RKO (cell line): ENCODE results near the gene PARM1.
A peak's percentile ranks its signal among the peaks of the same experiment; 100 is the strongest.

Source experiments
- DNase-seq: peaks from one replicate; pipeline ENCODE4 v3.0.0-alpha.2; 2016; ENCODE audit warnings: low spot score

PARM1 gene

GRCh38 chr4:74942918-74943253 is 10.0 kb downstream of the PARM1 start:
- DNase-seq = no peak

DNA sequence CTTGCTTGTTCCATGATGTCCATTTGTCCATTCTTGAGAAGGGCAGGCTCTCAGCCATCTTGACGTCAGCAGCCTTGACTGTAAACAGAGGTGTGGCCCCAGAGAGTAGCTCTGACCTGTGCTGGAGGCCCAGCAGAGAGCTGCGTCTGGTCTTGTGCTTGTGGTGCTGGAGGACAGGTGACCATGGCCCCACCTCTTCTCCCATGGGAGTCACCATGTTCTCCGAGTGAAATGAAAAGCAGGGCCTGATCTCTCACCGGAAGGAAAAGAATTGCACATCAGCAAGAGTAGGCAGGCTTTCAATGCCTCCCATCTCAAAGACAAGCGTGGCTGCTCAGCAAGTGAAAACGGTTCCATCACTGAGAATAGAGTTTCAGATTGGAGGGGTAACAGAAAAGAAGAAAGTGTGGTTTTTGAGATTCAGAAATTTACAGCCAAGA is 11.5 kb downstream of the PARM1 start:
- DNase-seq = no peak

GRCh38 chr4:74946196-74946595 is 13.3 kb downstream of the PARM1 start:
- DNase-seq = no peak

GRCh38 chr4:74947798-74948197 is 14.9 kb downstream of the PARM1 start:
- DNase-seq = no peak

- no peak for DNase-seq
Measured at GRCh38 chr4:74948236-74948635, 15.3 kb downstream of the PARM1 start.

DNA sequence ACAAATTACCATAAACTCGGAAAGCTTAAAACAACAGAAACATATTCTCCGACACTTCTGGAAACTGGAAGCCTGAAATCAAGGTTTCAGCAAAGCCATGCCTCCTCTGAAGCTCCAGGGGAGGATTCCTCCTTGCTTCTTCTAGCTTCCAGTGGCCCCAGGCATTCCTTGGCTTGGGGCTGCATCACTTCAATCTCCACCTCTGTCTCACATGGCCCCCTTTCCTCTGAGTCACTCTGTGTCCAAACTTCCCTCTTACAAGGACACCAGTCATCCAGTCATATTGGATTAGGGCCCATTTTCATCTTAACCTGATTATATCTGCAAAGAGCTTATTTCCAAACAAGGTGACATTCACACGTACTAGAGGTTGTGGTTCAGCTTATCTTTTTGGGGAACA is 17.3 kb downstream of the PARM1 start:
- peak; percentile 22 for DNase-seq

- DNase-seq = no peak
Measured at GRCh38 chr4:74950882-74951281, 18.0 kb downstream of the PARM1 start.

DNA sequence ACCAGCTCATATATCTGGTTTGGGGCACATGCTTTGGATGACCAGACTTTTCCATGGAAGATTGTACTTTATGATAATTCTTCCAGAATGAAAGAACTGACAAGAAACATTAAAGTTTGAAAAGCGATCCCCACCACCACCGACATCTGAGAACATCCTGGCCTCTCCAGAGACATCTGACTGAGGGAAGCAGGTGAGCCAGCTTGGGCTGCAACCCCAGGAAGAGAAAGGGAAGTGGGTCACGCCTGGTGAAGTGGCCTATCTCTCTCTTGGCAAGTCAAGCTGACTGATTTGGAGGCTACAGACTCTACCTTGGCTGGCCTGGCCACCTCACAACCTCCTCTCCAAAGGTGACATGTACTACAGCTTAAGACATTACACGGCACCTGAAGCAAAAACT is 20.7 kb downstream of the PARM1 start:
- no peak for DNase-seq

DNA sequence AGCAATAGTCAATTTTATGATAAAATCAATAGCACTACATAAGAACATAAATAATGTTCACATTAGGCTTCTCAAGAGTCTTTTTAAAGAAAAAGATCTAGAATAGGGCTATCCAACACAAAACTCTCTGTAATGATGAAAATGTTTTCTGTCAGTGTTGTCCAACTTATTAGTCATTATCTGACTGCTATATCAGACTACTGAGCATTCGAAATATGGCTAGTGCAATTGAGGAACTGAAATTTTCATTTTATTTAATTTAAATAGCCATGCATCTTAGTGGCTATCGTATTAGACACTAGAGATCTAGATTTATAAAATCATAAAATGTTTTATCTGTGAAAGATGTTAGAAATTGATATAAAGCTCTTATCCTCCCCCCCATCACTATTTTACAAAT is 26.0 kb downstream of the PARM1 start:
- no peak for DNase-seq

- no peak for DNase-seq
Measured at GRCh38 chr4:74961230-74961629, 28.3 kb downstream of the PARM1 start.

DNA sequence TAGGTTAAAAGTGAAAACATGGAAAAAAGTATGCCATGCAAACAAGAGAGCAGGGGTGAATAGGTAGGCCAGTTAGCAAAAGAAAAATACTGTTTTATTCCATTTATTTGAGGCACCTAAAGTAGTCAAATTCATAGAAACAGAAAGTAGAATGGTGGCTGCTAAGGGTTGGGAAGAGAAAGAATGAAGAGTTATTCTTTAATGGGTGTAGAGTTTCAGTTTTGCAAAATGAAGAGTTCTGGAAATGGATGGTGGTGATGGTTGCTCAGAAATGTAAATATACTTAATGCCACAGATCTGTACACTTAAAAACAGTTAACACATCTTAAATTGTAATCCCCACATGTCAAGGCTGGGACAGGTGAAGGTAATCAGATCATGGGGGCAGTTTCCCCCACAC is 29.7 kb downstream of the PARM1 start:
- DNase-seq = no peak

GRCh38 chr4:74964311-74964710 is 31.4 kb downstream of the PARM1 start:
- DNase-seq = no peak

- DNase-seq = no peak
Measured at GRCh38 chr4:74967324-74967723, 34.4 kb downstream of the PARM1 start.

GRCh38 chr4:74968456-74969164 is 35.7 kb downstream of the PARM1 start:
- DNase-seq = no peak

GRCh38 chr4:74969507-74970474 is 36.9 kb downstream of the PARM1 start:
- no peak for DNase-seq

DNA sequence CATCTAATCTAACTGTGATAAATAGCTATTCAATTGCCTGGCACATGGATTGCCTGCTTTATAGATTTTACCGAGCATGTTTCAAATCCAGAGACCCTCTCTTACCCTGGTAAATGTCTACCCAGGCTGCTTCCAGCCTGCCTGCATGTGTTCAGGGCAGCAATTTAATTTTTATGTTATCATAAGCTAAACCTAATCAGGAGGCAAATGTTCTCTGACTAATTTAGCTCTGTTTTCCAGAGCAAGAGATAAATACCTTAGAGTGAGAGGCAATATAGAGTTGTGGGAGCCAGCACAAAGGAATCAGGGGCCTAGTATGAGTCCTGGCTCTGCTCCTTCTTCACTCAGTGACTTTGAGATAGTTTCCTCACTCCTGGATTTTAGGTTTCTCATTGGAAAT is 37.7 kb downstream of the PARM1 start:
- no peak for DNase-seq

GRCh38 chr4:74971862-74972261 is 38.9 kb downstream of the PARM1 start:
- no peak for DNase-seq

DNA sequence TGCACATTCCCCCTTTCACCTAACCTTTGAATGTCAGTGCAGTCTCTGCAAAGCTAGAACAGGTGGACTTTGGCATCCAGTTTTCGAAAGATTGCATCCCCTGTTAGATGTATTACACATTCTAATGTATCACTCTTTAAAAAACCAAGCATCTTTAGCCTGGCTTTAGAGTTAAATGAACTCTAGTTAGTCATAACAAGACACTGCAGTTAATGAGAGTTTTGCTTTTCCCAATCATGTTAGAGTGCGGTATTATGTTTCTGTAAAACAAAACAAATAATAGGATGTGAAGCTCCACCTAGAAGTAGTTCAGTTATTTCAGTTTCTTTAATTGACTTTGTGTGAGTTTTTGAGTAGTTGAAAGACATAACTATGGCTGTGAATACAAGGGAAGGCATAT is 42.2 kb downstream of the PARM1 start:
- no peak for DNase-seq

DNA sequence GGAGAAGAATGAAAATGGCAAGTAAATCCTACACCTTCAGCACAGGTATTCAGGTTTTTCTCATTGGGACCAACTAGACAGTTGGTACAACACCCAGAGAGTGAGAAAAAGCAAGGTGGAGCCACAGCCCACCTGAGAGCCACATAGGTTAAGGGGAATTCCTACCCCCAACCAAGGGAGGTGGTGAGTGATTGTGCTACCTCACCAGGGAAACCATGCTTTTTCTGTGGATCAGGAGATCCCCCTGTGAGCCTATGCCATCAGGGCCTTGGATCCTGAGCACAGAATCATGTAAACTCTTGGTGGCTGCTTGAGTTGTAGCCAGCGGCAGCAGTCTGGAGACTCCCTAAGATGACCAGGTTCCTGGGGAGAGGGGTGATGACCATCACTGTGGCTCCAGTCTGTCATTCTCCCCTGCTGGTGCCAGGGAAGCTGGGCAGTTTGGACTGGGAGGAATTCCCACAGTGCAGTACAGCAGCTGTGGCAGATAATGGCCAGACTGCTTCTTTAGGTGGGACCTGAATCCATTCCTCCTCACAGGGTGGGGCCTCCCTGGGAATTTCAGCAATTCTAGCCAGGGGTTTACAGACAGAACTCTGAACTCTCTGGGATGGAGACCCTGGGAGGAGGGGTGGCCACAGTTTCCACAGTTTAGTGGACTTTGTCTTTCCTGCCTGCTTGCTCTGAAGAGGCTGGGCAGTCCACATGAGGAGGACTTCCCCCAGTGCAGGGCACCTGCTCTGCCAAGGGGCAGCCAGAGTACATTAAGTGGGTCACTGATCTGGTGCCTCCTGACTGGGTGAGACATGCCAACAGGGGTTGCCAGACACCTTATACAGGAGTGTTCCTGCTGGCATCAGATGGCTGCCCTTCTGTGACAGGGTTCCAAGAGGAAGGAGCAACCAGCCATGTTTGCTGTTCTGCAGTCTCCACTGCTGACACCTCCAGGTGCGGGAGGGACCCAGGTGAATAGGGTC is 43.2 kb downstream of the PARM1 start:
- DNase-seq = no peak

- DNase-seq = no peak
Measured at GRCh38 chr4:74982546-74983252, 49.8 kb downstream of the PARM1 start.

GRCh38 chr4:74983253-74983635 is 50.3 kb downstream of the PARM1 start:
- peak; percentile 49 for DNase-seq
